ENCODE data around the gene ZFP3.
A peak's percentile ranks its signal among the peaks of the same experiment; 100 is the strongest.
"Not testable (repeated sequence)": the region's sequence is repeated elsewhere in the genome, so short reads cannot be mapped to it uniquely, and the experiment has no call there.

ZFP3 gene

DNA sequence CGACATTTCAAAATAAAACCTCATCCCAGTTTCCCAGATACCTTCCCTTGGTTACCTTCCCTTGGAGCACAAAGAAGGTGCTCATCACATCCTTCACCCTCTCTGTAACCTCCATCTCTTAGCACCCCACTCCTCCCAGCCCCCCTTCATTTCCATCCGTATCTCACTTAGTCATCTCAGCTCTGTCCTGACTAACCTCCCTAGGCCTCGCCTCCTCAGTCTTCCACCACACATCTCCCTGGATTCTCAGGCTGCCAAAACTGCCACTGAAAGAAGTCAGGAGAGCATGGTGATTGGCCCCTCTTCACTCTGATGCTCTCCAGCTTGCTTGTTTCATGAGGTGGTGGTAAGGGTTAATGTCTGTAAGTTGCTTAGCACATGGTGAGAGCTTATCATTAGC, 2.3 kb downstream of the ZFP3 start:
- DNase-seq, result no peak

DNA sequence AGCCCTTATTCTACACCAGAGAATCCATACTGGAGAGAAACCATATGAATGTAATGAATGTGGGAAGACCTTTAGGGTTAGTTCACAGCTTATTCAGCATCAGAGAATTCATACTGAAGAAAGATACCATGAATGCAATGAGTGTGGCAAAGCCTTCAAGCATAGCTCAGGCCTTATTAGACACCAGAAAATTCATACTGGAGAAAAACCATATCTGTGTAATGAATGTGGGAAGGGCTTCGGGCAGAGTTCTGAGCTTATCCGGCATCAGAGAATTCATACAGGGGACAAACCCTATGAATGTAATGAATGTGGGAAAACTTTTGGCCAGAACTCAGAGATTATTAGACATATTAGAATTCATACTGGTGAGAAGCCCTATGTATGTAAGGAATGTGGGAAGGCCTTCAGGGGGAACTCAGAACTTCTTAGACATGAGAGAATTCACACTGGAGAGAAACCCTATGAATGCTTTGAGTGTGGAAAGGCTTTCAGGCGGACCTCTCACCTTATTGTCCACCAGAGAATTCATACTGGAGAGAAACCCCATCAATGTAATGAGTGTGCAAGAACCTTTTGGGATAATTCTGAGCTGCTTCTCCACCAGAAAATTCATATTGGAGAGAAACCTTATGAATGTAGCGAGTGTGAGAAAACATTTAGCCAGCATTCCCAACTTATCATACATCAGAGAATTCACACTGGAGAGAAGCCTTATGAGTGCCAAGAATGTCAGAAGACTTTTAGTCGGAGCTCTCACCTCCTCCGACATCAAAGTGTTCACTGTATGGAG, 14.1 kb downstream of the ZFP3 start:
- DNase-seq, result no peak

DNA sequence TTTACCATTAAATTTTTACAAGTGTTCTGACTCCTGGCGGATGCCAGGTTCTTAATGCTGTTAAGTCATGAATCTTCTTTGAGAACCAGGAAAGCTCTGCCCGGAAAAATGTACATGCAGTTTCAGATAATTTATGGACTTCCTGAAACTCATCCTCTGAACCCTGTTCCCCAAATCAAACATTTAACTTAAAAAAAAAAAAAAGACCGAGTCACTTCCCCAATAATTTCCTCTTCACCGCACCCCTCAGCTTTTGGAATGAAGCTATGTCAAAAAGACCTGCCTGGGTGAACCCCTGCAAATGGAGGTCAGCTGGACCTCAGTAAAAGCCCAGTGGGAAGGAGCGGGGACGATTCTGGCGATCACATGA, 18.4 kb downstream of the ZFP3 start:
- DNase-seq, result no peak

DNA sequence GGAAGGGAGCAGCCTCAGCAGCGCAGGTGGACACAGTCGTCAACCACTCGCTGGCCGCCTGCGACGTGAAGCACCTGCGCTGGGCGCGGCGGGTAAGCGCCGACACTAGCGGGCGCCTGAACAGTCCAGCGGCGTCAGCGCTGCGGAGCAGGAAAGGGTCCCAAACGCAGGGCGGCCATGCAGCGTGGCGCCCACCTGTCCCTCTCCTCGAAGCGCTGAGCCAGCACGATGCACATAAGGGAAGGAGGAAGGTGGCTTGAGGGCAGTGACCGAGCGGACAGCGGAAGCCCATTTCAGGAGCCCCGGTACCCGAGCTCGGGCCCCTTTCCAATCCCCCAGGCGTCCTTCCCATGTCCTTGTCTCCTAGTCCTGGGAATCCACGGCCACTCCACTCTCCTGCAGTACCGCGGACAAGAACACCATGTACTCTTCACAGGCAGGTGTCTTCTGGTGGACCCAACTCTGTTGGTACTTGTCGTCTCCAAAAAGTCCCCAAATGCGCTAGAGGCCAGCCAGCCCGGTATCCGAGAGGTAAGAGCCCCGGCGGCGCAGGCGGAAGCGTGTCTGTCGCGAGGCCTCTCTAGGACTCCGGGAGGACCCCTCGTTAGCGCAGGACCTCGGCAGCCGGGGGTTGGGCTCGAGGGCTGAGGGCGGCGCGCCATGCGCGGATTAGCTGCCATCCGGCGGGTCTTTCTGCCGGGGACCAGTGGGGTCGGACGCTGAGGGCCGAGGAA, 19.0 kb downstream of the ZFP3 start:
- no peak for DNase-seq

DNA sequence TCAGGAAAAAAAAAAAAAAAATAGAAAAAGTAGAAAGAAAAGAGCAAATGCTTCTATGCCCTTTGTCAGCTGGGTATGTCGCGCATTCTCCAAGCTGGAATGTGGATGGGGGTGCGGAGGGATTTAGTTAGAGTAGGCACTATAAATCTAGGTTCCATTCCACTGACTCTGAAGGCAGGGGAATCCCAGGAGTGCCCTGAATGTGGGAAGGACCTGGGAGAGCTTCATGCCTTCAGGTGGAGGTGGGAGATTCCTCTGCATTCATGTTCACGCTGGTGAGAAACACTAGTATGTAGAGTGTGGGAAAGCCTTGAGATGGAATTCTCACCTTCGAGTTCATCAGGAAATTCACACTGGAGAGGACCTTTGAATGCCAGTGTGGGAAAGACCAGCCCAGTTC, 21.0 kb downstream of the ZFP3 start:
- DNase-seq, result no peak

DNA sequence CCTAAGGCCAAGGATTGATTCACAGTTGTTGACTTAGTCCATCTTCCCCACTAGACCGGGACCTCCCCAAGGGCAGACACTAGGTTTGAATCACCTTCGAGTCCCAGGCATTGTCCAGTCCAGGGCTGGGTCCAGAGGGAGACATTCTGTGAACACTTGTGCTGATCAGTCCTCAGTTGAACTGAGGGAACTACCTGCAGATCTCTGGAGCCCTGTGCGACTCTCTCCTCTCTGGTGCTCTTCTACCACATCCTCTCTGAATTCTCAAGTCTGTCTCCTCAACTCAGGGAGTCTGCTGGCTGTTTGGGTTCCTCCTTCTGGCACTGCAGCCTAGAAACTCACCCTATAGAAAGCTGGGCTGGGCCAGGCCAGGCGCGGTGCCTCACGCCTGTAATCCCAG, 22.6 kb downstream of the ZFP3 start:
- DNase-seq, result no peak

DNA sequence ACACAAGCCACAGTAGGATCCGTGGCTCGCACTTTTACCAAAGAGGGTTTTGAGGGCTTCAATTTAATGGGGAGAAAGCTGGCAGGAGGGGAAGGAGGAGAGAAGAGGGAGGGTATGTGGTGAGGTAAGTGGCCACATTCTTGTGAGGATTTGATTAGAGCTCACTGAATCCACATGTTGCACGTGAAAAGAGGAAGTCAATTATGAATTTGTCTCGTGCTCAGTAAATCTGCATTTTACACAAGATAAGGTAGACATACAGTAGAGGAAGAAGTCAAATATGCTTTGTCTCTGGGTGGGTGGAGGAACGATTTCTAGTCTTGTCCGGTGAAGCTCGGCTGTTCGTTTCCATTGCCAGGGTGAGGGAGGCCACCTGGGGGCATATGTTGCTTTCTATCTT, 32.5 kb downstream of the ZFP3 start:
- no peak for DNase-seq

DNA sequence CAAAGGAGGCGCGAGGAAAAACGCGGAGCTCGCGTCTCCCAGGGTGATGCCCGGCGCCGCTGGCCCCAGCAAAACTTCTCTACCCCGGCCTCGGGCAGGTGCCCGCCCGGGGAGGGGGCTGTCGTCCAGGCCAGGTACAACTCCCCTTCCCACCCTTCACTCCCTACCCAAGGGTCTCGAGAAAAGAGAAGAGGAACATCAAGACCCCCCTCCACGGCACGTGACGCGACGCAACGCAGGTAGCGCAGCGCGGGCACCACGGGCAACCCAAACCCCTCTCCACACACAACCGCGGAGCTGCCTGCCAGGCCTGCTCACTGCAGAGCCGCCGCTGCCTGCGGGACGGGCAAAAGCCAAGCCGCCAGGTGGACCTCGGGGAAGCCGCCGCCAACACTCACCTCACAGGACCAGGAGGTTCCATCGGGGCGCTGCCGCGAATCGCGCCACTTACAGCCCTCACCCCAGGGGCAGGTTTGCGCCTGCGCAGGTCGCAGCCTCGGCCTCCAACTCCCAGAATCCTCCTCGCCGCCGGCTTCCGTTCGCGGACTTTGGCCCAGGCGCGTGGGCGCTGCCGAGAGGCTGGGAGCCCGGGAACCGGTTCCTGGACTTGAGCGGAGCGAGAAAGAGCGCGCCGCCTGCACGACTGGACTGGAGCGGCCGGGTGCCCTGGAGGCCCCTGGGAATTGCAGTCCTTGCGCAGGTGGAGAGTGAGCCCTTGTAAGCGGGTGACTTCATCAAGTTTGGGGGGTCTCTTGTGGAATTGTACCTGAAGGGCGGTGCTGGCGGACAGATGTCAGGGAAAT, 33.3 kb downstream of the ZFP3 start, which contains the start of gene ZNF232:
Gene ZNF232 (minus strand): TSS at position 477 of the 803 bp plus-strand sequence. CDS start 56 bp downstream, at position 421.
- peak; percentile 33 for DNase-seq

DNA sequence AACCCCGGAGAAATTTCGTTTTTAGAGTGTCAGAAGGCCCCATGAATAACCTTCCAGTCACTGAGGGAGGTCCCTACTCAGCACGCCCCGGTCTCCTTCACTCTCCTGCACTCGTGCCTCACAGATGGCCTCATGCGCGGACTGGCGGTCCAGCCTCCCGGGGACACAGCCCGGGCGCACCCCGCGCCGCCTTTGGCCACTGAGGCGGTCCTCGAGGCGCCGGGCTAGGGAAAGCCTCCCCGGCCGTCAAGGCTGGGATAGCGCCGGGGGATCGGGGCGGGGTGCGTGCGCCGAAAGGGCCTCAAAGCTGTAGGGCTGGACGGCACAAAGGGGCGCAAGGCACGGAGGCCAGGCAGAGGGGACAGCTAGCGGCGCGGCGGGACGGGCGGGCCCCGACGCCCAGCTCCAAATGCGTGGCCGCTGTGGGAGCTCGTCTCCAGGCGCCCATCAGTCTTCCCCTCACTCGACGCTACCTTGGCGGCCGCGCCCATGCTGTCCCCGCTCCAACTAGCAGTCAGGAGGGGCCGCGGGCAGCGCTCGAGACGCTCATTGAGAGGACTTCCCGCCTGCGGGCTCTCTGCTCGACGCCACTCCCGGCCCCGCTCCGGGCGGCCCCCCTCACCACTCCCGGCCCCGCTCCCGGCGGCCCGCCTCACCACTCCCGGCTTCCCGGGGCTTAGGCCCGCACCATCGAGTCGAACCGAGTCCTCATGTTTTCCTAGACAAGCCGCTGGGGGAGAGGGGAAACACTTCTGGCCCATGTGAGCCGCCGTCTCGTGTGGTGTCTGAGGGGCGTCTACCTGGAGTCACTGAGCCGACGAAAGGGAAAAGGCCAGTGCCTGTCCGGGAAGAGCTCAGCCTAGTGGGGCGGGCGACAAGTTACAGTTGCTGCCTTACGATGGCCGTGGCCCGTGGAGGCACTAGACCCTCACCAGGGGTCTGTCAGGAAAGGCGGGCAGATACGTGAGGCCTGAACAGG, 37.7 kb downstream of the ZFP3 start, which contains the start of gene USP6:
Gene USP6 (plus strand): TSS at position 360 of the 979 bp plus-strand sequence. CDS start 14,336 bp downstream, outside the sequence.
- DNase-seq, result no peak

DNA sequence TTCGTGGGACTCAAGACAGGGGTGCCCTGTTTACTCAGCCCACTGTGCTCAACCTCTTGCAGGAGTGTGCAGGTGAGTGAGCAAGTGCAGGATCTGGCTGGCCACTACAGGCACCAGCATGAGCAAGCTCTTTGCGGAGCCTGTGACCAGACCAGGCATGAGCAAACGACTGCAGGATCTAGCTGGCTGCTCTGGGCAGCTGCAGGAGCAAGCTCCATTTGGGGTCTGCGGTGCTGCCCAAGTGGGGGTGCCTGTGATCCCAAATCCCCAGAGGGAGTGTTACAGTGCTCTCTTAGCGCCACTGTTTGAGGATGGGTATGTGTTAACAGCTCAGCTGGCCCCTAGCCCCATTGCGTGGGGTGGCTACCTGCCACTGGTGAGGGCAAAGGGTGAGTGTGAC, 40.0 kb downstream of the ZFP3 start:
- no peak for DNase-seq

DNA sequence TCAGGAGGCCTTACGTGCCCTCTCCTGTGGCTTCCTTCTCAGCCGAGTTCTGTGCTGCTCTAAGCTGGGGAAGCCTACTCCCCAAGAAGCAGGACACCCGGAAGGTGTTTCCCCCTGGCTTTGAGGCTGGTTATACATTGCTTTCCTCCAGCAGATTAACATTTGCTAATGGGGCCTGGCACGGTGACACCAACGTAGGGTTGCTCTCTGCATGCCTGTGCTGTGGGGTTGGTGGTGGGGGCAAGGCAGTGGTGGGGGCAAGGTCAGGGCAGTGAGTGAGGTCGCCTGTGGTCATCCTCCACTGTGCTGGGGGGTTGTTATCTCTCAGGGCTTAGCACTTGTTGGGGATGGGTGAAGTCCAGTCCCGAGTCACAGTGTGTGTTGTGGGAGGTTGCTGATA, 41.8 kb downstream of the ZFP3 start:
- DNase-seq, result no peak

DNA sequence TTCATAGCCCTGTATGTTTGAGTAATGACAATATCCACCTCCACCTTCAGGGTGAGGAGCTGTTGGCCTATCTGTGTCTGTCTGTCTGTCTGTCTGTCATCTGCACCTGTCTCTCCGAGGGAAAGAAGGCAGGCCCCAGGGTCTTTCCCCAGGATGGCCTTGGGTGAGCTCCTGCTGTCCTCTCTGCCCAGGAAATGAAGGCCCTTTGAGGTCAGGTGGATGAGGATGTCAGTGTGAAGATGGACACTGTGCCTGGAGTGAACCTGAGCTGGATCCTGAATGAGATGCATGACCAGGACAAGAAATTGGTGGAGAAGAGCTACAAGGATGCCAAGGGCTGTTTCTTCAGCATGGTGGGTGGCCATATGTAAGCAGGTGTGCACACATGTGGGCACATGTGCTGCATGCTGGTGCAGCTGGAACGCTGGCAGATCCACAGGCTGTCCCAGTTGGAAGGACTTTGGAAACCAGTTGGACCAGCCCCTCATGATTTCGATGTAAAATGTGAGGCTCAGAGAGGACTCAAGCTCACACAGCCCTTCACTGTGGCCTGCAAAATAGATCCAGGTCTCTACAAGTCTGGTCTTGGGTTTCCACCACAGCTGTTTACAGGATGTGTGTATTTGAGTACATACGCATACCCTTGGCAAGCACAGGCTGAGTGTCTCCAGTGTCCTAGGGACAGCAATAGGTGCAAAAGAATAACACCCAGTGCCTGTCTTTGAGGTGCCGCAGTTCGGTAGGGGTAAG, 42.3 kb downstream of the ZFP3 start:
- DNase-seq, result not testable (repeated sequence)

DNA sequence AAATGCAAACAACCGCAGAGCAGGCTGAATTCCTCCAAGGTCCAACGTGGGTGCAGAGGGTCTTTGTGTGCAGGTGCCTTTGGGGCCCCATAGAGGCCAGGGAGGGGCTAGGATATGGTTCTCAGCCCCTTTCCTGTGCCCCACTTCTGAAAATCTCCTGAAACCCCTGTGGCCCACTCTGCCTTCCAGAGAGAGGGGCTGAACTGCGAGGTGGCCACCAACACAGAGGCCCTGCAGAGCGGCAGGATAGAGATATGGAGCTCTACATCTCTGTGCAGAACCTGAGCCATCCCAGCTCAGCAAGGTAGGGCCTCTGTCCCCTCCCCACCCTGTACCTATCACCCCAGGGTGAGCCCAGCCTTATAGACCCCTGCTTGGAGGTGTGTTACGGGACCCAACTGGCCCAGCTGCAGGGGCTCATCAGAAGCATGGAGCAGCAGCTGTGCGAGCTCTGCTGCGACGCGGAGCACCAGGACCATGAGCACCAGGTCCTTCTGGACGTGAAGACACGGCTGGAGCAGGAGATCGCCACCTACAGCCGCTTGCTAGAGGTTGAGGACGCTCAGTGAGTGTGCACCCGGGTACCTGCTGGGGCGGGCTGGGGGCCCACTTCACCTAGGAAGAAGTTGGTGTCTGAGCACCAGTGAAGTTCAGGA, 43.0 kb downstream of the ZFP3 start:
- no peak for DNase-seq

DNA sequence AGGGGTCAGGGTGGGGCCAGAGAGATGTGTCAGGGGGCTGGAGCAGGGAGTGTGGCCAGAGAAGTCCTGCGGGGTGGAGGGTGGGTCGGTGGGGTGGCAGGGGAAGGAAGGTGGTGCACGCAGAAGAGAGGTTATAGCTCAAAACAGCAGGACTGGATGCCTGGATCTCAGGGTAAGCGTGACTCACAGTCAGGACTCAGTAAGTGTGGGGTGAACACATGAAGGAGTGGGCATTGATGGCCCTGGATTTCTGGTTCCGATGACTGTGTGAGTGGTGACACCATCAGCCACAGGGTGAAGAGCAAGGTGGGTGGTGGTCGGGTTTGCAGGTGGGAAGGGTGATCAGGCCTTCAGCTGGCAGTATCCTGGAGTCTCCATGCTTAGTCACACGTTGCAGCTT, 43.8 kb downstream of the ZFP3 start:
- DNase-seq, result not testable (repeated sequence)

DNA sequence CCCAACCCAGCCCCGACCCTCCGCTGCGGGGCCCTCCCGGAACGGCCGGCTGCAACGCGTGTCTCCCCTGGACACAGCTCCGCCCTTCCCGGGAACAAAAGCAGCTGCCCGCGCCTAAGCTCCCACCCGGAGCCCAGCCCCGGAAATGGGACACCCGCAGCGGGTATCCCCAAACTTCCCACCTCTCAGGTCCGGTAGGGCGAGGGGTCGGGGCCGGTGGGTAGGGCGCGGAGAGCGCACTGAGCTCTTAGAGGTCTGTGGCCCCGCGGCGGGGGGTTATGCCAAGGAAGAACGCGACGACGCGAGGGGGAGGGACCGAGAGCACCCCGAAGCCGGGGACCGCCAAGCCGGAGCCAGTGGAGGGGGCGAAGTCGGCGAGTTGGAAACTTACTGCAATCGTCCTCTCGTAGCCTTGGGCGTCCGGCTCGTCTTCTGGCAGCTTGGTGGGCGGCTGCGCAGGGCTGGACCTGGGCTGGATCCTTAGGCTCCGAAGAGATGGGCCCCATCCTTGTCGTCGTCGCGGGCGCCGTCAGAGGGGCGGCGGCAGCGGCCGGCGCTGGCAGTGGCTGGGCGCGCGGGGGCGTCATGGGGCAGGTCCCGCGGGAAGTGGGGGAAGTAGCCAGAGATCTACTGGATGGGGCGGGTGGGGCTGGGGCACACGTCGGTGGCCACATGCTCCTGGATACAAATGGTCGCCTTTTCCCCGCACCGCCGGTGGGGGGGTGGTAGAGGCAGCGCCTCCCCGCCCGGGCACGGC, 44.5 kb downstream of the ZFP3 start:
- DNase-seq, result no peak

DNA sequence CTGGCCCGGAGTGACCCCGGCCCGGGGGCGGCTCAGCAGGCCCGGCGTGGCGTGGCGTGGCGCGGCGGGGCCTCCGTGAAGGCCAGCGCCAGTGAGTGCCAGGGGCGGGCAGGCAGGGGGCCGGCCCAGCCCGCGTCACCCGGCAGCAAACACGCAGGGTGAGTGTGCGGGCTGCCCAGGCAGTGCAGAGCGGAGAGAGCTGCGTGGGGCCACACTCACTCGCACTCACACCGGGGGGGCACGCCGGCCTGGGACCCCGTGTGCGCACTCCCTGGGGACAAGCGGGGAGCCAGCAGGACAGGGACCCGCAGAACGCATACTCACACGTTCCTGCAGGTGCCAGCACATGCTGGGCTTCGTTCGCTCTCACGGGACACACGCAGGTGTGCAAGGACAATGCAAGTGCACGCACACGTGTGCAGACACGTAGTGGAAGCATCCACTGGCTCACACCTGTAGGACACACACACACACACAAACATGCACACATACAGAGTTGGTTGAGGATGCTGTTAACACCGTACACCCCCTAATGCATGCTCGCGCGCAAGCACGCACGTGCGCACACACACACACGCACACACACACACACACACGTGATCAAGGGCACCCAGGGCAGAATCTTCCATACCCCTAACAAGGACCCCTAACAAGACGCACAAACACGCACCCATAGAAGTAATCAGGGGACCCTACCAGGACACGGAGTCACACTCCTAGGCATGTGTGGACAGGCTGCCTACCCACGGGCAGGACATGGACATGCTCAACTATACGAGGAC, 45.3 kb downstream of the ZFP3 start:
- DNase-seq, result no peak

DNA sequence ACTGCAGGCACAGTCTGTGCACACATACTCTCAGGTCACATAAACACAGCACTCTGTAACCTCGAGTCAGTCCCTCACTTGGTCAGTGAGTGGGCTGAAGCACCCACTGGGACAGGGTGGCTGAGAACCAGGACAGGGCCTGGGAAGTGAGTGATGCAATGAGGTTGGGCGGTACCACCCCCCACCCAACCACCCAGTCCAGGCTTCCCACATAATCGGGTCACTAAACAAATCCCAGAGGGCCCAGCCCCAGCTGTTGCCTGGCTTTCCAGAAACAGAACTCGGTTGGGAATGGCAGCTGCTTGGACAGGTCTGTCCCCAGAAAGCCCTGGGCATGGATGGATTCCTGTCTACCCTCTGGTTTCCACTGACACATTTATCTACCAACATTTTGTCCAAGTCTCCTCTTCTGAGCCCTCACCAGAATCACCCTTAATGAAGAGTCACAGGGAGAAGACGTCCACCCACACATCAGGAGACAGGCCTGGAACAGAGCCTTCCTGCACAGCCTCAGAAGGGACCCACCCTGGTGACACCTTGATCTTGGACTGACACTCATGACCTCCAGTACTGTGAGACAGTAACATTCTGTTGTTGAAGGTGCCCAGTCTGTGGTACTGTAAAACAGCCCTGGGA, 46.0 kb downstream of the ZFP3 start:
- not testable (repeated sequence) for DNase-seq

DNA sequence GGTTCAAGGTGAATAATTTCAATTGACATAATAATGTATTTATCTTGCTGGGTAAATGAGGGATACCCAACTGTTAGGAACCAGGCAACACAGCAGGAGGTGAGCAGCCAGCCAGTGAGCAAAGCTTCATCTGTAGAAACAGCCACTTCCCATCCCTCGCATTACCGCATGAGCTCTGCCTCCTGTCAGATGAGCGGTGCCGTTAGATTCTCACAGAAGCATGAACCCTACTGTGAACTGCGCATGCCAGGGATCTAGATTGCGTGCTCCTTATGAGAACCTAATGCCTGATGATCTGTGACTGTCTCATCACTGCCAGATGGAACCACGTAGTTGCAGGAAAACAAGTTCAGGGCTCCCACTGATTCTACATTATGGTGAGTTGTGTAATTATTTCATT, 46.6 kb downstream of the ZFP3 start:
- not testable (repeated sequence) for DNase-seq

All from NCI-H2081 treated with DMSO at 0.1 percent for 48 hours (cell line).